ENCODE results near the gene GRM1. TPM values are rescaled to one million over a fixed set of nuclear protein-coding genes. Genes with fewer than 3 reads are reported as not detected.

GRM1 gene
- total and polyA plus RNA-seq, 2 donors (not counting 1 experiment from before 2014, with no cell fraction given) = not detected

GRCh38 chr6:146359131-146359530, 330.3 kb downstream of the GRM1 start:
- CTCF ChIA-PET = no interaction called here

More at GRCh38 chr6:146359131-146359530, 330.3 kb downstream of the GRM1 start:
- no peaks in the 10 kb centered on the region for H3K9me3 ChIP-seq (ENCODE audit: control extremely low read depth in 1 of 3, control insufficient read depth in 2 of 3, insufficient read depth in 1 of 3, low read length in 2 of 3)
- Mint-ChIP-seq H3K27ac (no peak overlapping the region), H3K27me3 (no peaks in the 10 kb centered on the region), H3K4me1 (no peaks in the 10 kb centered on the region), H3K9me3 (ENCODE audit: insufficient read depth) (no peaks in the 10 kb centered on the region), H3K4me3 (no peak overlapping the region)
- intact Hi-C loops (cut with micrococcal nuclease) = no loop called here
- no peak overlapping the region for H3K27ac ChIP-seq (ENCODE audit: low read length in 2 of 2)
- no peak for DNase-seq
- no peak for ATAC-seq (ENCODE audit: low read depth)
- H3K9ac ChIP-seq (ENCODE audit: low read length) = no peak overlapping the region
- TF ChIP-seq EZH2 (IDR thresholded peaks at IDR 0.05; ENCODE audit: borderline replicate concordance, insufficient read depth, low read depth, low read length, poor library complexity, severe bottlenecking) (no peak), CTCF (IDR thresholded peaks at IDR 0.05) (no peak)
- POLR2A ChIA-PET = no interaction called here
- no peaks in the 10 kb centered on the region for H3K4me1 ChIP-seq (ENCODE audit: control insufficient read depth in 2 of 2, insufficient read depth in 2 of 2, low read length in 2 of 2)
- H3K27me3 ChIP-seq (replicated peaks in 1 of 4; ENCODE audit: control extremely low read depth in 1 of 4, control insufficient read depth in 3 of 4, insufficient read depth in 4 of 4, low read length in 3 of 4) = no peaks in the 10 kb centered on the region
- no peak overlapping the region for H3K4me2 ChIP-seq (replicated peaks; ENCODE audit: low read depth, low read length, poor library complexity, severe bottlenecking)
- no peaks in the 10 kb centered on the region for H4K20me1 ChIP-seq (ENCODE audit: control insufficient read depth, insufficient read depth, low read length, poor library complexity, severe bottlenecking)
- H3K36me3 ChIP-seq (replicated peaks in 1 of 2; ENCODE audit: control extremely low read depth in 1 of 2, control insufficient read depth in 1 of 2, extremely low read depth in 1 of 2, insufficient read depth in 2 of 2, low read length in 1 of 2) = no peaks in the 10 kb centered on the region
- no peak overlapping the region for H2AFZ ChIP-seq (ENCODE audit: insufficient read depth, low read depth, low read length, poor library complexity, severe bottlenecking)
- no peak overlapping the region for H3K4me3 ChIP-seq (ENCODE audit: control extremely low read depth in 1 of 5, extremely low read depth in 1 of 5, insufficient read depth in 1 of 5, low read depth in 2 of 5, low read length in 4 of 5)
- no peaks in the 10 kb centered on the region for H3K79me2 ChIP-seq (ENCODE audit: control insufficient read depth, insufficient read depth, low read length)

All from B cell (primary cell).